ENCODE results near the gene ARRDC2. TPM values are rescaled to one million over a fixed set of nuclear protein-coding genes. Genes with fewer than 3 reads are reported as not detected.

The ARRDC2 gene
- total and polyA plus RNA-seq, 4 donors, result 2.7 to 32.3 (median 6.5) TPM

DNA sequence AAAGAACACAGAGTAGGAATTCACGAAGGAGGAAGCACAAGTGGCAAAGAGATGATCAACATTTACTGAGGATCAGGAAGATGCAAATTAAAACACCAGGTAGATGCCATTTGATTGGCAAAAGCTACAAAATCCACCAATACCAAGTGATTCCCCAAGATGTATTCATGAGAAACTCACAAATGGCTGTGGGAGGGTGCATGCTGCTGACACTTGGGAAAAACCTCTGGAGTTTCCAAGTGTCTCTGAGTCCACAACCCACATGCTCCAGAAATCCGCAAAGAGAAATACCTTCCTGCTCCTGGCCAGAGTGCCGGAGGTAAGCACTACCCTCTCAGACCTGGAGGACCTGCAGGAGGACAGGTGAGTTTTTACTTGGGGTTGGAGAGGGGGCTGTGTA is 35.7 kb downstream of the ARRDC2 start:
- TF ChIP-seq TAF1 (conservative IDR thresholded peaks at IDR 0.05) (no peak), MAX (IDR thresholded peaks at IDR 0.05) (no peak), NR2F2 (IDR thresholded peaks at IDR 0.05) (no peak), REST (IDR thresholded peaks at IDR 0.05) (no peak), RXRA (IDR thresholded peaks at IDR 0.05) (no peak), FOXA1 (IDR thresholded peaks at IDR 0.05) (no peak), HNF4A (conservative IDR thresholded peaks at IDR 0.05) (no peak), EGR1 (IDR thresholded peaks at IDR 0.05; ENCODE audit: low read depth in 2 of 2) (no peak), CTCF (IDR thresholded peaks at IDR 0.05; ENCODE audit: low read depth, low read length, missing input control) (no peak), HNF4G (IDR thresholded peaks at IDR 0.05) (no peak), YY1 (IDR thresholded peaks at IDR 0.05) (no peak), SP1 (IDR thresholded peaks at IDR 0.05) (no peak), JUND (IDR thresholded peaks at IDR 0.05) (no peak), FOXA2 (IDR thresholded peaks at IDR 0.05) (no peak), RAD21 (IDR thresholded peaks at IDR 0.05) (no peak), GABPA (IDR thresholded peaks at IDR 0.05 in 1 of 2, conservative IDR thresholded peaks at IDR 0.05 in 1 of 2) (no peak)
- TF ChIP-seq, protein P1, sequence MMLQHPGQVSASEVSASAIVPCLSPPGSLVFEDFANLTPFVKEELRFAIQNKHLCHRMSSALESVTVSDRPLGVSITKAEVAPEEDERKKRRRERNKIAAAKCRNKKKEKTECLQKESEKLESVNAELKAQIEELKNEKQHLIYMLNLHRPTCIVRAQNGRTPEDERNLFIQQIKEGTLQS (IDR thresholded peaks at IDR 0.05), result no peak
- Histone ChIP-seq H3K9me3 (ENCODE audit: control insufficient read depth in 4 of 4, low read length in 3 of 4) (no peaks in the 10 kb centered on the region), H3K27ac (ENCODE audit: low read depth in 1 of 2, low read length in 2 of 2) (no peak overlapping the region), H3K4me1 (ENCODE audit: control insufficient read depth in 4 of 4, insufficient read depth in 4 of 4, low read length in 3 of 4) (peaks cover 2 to 19% (median 8%) of the 10 kb centered on the region in 4 donors), H3K27me3 (ENCODE audit: control insufficient read depth in 4 of 4, insufficient read depth in 4 of 4, low read length in 3 of 4) (no peaks in the 10 kb centered on the region), H3K9ac (ENCODE audit: low read depth in 1 of 2, low read length in 2 of 2) (no peak overlapping the region), H3K4me3 (ENCODE audit: low read depth in 1 of 3, low read length in 3 of 3) (no peak overlapping the region), H3K36me3 (ENCODE audit: control insufficient read depth in 4 of 4, insufficient read depth in 3 of 4, low read depth in 1 of 4, low read length in 3 of 4) (no peaks in the 10 kb centered on the region)
- WGBS, result 96% methylated on average over 3 of the region's 3 CpGs
- no peak for DNase-seq (ENCODE audit: low spot score)

- WGBS, result 4% methylated on average over 12 of the region's 12 CpGs
- H3K4me1 ChIP-seq (ENCODE audit: control insufficient read depth in 4 of 4, insufficient read depth in 4 of 4, low read length in 3 of 4), result peaks cover 2 to 27% (median 14%) of the 10 kb centered on the region in 4 donors
- peak overlapping the region; percentile 68 to 77 for H3K9ac ChIP-seq (ENCODE audit: low read depth in 1 of 2, low read length in 2 of 2)
- DNase-seq (ENCODE audit: low spot score), result no peak
- no peaks in the 10 kb centered on the region for H3K27me3 ChIP-seq (ENCODE audit: control insufficient read depth in 4 of 4, insufficient read depth in 4 of 4, low read length in 3 of 4)
- H3K27ac ChIP-seq (ENCODE audit: low read depth in 1 of 2, low read length in 2 of 2), result peak overlapping the region; percentile 90 to 96
- H3K9me3 ChIP-seq (ENCODE audit: control insufficient read depth in 4 of 4, low read length in 3 of 4), result no peaks in the 10 kb centered on the region
- H3K4me3 ChIP-seq (ENCODE audit: low read depth in 1 of 3, low read length in 3 of 3), result peak overlapping the region; percentile 30 to 41 (median 30)
- H3K36me3 ChIP-seq (ENCODE audit: control insufficient read depth in 4 of 4, insufficient read depth in 3 of 4, low read depth in 1 of 4, low read length in 3 of 4), result no peaks in the 10 kb centered on the region
- TF ChIP-seq, protein P2, sequence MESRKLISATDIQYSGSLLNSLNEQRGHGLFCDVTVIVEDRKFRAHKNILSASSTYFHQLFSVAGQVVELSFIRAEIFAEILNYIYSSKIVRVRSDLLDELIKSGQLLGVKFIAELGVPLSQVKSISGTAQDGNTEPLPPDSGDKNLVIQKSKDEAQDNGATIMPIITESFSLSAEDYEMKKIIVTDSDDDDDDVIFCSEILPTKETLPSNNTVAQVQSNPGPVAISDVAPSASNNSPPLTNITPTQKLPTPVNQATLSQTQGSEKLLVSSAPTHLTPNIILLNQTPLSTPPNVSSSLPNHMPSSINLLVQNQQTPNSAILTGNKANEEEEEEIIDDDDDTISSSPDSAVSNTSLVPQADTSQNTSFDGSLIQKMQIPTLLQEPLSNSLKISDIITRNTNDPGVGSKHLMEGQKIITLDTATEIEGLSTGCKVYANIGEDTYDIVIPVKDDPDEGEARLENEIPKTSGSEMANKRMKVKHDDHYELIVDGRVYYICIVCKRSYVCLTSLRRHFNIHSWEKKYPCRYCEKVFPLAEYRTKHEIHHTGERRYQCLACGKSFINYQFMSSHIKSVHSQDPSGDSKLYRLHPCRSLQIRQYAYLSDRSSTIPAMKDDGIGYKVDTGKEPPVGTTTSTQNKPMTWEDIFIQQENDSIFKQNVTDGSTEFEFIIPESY (IDR thresholded peaks at IDR 0.05), result no peak
- TF ChIP-seq REST (IDR thresholded peaks at IDR 0.05) (peak; percentile 69), EGR1 (IDR thresholded peaks at IDR 0.05; ENCODE audit: low read depth in 2 of 2) (no peak), FOXA1 (IDR thresholded peaks at IDR 0.05) (no peak), FOXA2 (IDR thresholded peaks at IDR 0.05) (no peak), SP1 (IDR thresholded peaks at IDR 0.05) (peak; percentile 66), RAD21 (IDR thresholded peaks at IDR 0.05) (peak in 1 of 2 donors; percentile 35), HNF4A (conservative IDR thresholded peaks at IDR 0.05) (peak; percentile 8 to 26), GABPA (IDR thresholded peaks at IDR 0.05 in 1 of 2, conservative IDR thresholded peaks at IDR 0.05 in 1 of 2) (no peak), YY1 (IDR thresholded peaks at IDR 0.05) (peak; percentile 50), CTCF (IDR thresholded peaks at IDR 0.05; ENCODE audit: low read depth, low read length, missing input control) (no peak)
These were observed 36.9 kb downstream of the ARRDC2 start for GRCh38 chr19:18044825-18045304.
